ENCODE measurements around the gene PIM2.

Gene PIM2

GRCh38 chrX:48937054-48937907, 18.5 kb upstream of the PIM2 start:
- Histone ChIP-seq H2AK5ac (ENCODE audit: low read length, severe bottlenecking) (no peak overlapping the region), H3K4me1 (ENCODE audit: control insufficient read depth, insufficient read depth, low read depth, low read length) (peaks cover 24% of the 10 kb centered on the region), H3K79me1 (replicated peaks; ENCODE audit: low read length, poor library complexity, severe bottlenecking) (peaks cover 6% of the 10 kb centered on the region), H3K9ac (ENCODE audit: low read length) (no peak overlapping the region), H3K4ac (ENCODE audit: low read depth in 1 of 2, low read length in 2 of 2) (no peak overlapping the region), H3K27me3 (ENCODE audit: control insufficient read depth in 1 of 2, insufficient read depth in 1 of 2, low read length in 2 of 2) (peaks cover 0 to 4% of the 10 kb centered on the region in 2 experiments), H3K23ac (ENCODE audit: low read length in 2 of 2) (no peak overlapping the region), H3K36me3 (ENCODE audit: control insufficient read depth in 1 of 2, insufficient read depth in 2 of 2, low read depth in 1 of 2, low read length in 2 of 2) (peaks cover 41 to 52% of the 10 kb centered on the region in 2 experiments), H2BK5ac (ENCODE audit: low read depth, low read length, poor library complexity, severe bottlenecking) (no peak overlapping the region), H3K18ac (ENCODE audit: low read depth in 1 of 2, low read length in 2 of 2) (peak overlapping the region in 1 of 2 experiments; percentile 18), H2AFZ (ENCODE audit: low read depth, low read length) (no peak overlapping the region), H3K9me3 (ENCODE audit: control insufficient read depth, low read length) (peaks cover 4% of the 10 kb centered on the region), H2BK120ac (ENCODE audit: low read depth, low read length) (no peak overlapping the region), H3K4me3 (ENCODE audit: insufficient read depth in 1 of 2, low read depth in 1 of 2, low read length in 2 of 2) (no peak overlapping the region), H4K91ac (ENCODE audit: low read length) (no peak overlapping the region), H2BK15ac (ENCODE audit: low read depth, poor library complexity, severe bottlenecking) (no peak overlapping the region), H3K14ac (ENCODE audit: low read length in 2 of 2) (no peak overlapping the region), H4K8ac (ENCODE audit: low read length) (peak overlapping the region; percentile 41), H2BK12ac (ENCODE audit: low read length in 2 of 2) (peak overlapping the region in 1 of 2 experiments; percentile 34), H3K4me2 (ENCODE audit: low read length, poor library complexity, severe bottlenecking) (peak overlapping the region; percentile 22), H3K27ac (ENCODE audit: low read length, poor library complexity, severe bottlenecking) (peak overlapping the region; percentile 62)
- WGBS = 60% methylated on average over 9 of the region's 9 CpGs
- peak; percentile 54 for DNase-seq

- H3K4me2 ChIP-seq (ENCODE audit: low read length, poor library complexity, severe bottlenecking) = no peak overlapping the region
- peaks cover 4% of the 10 kb centered on the region for H3K79me1 ChIP-seq (replicated peaks; ENCODE audit: low read length, poor library complexity, severe bottlenecking)
- 96% methylated on average over 6 of the region's 8 CpGs for WGBS
- H3K9me3 ChIP-seq (ENCODE audit: control insufficient read depth, low read length) = peaks cover 4% of the 10 kb centered on the region
- H3K4me3 ChIP-seq (ENCODE audit: insufficient read depth in 1 of 2, low read depth in 1 of 2, low read length in 2 of 2) = no peak overlapping the region
- no peak overlapping the region for H3K4ac ChIP-seq (ENCODE audit: low read depth in 1 of 2, low read length in 2 of 2)
- H2BK5ac ChIP-seq (ENCODE audit: low read depth, low read length, poor library complexity, severe bottlenecking) = no peak overlapping the region
- no peak overlapping the region for H2AFZ ChIP-seq (ENCODE audit: low read depth, low read length)
- H2BK12ac ChIP-seq (ENCODE audit: low read length in 2 of 2) = no peak overlapping the region
- H3K18ac ChIP-seq (ENCODE audit: low read depth in 1 of 2, low read length in 2 of 2) = no peak overlapping the region
- no peak overlapping the region for H4K91ac ChIP-seq (ENCODE audit: low read length)
- no peak overlapping the region for H2AK5ac ChIP-seq (ENCODE audit: low read length, severe bottlenecking)
- peaks cover 0 to 4% of the 10 kb centered on the region in 2 experiments for H3K27me3 ChIP-seq (ENCODE audit: control insufficient read depth in 1 of 2, insufficient read depth in 1 of 2, low read length in 2 of 2)
- H3K23ac ChIP-seq (ENCODE audit: low read length in 2 of 2) = no peak overlapping the region
- H3K4me1 ChIP-seq (ENCODE audit: control insufficient read depth, insufficient read depth, low read depth, low read length) = peaks cover 22% of the 10 kb centered on the region
- no peak overlapping the region for H3K14ac ChIP-seq (ENCODE audit: low read length in 2 of 2)
- H4K8ac ChIP-seq (ENCODE audit: low read length) = no peak overlapping the region
- peaks cover 35 to 51% of the 10 kb centered on the region in 2 experiments for H3K36me3 ChIP-seq (ENCODE audit: control insufficient read depth in 1 of 2, insufficient read depth in 2 of 2, low read depth in 1 of 2, low read length in 2 of 2)
- no peak overlapping the region for H3K9ac ChIP-seq (ENCODE audit: low read length)
- DNase-seq = no peak
- H2BK15ac ChIP-seq (ENCODE audit: low read depth, poor library complexity, severe bottlenecking) = no peak overlapping the region
- H3K27ac ChIP-seq (ENCODE audit: low read length, poor library complexity, severe bottlenecking) = peak overlapping the region; percentile 53
- H2BK120ac ChIP-seq (ENCODE audit: low read depth, low read length) = no peak overlapping the region
Measured at GRCh38 chrX:48936429-48937053, 17.7 kb upstream of the PIM2 start.

GRCh38 chrX:48935301-48935670, 16.5 kb upstream of the PIM2 start:
- Histone ChIP-seq H3K4me3 (ENCODE audit: insufficient read depth in 1 of 2, low read depth in 1 of 2, low read length in 2 of 2) (no peak overlapping the region), H3K9ac (ENCODE audit: low read length) (no peak overlapping the region), H2BK15ac (ENCODE audit: low read depth, poor library complexity, severe bottlenecking) (no peak overlapping the region), H3K4me1 (ENCODE audit: control insufficient read depth, insufficient read depth, low read depth, low read length) (peaks cover 19% of the 10 kb centered on the region), H2AK5ac (ENCODE audit: low read length, severe bottlenecking) (no peak overlapping the region), H3K27ac (ENCODE audit: low read length, poor library complexity, severe bottlenecking) (no peak overlapping the region), H3K36me3 (ENCODE audit: control insufficient read depth in 1 of 2, insufficient read depth in 2 of 2, low read depth in 1 of 2, low read length in 2 of 2) (peaks cover 30 to 56% of the 10 kb centered on the region in 2 experiments), H2BK5ac (ENCODE audit: low read depth, low read length, poor library complexity, severe bottlenecking) (no peak overlapping the region), H3K79me1 (replicated peaks; ENCODE audit: low read length, poor library complexity, severe bottlenecking) (peaks cover 4% of the 10 kb centered on the region), H3K27me3 (ENCODE audit: control insufficient read depth in 1 of 2, insufficient read depth in 1 of 2, low read length in 2 of 2) (peaks cover 0 to 4% of the 10 kb centered on the region in 2 experiments), H3K23ac (ENCODE audit: low read length in 2 of 2) (no peak overlapping the region), H2BK120ac (ENCODE audit: low read depth, low read length) (no peak overlapping the region), H2BK12ac (ENCODE audit: low read length in 2 of 2) (no peak overlapping the region), H4K8ac (ENCODE audit: low read length) (no peak overlapping the region), H3K14ac (ENCODE audit: low read length in 2 of 2) (no peak overlapping the region), H3K18ac (ENCODE audit: low read depth in 1 of 2, low read length in 2 of 2) (no peak overlapping the region), H4K91ac (ENCODE audit: low read length) (no peak overlapping the region), H2AFZ (ENCODE audit: low read depth, low read length) (no peak overlapping the region), H3K4me2 (ENCODE audit: low read length, poor library complexity, severe bottlenecking) (no peak overlapping the region), H3K9me3 (ENCODE audit: control insufficient read depth, low read length) (peaks cover 4% of the 10 kb centered on the region), H3K4ac (ENCODE audit: low read depth in 1 of 2, low read length in 2 of 2) (no peak overlapping the region)
- WGBS = 100% methylated on average over 1 of the region's 1 CpG
- no peak for DNase-seq

GRCh38 chrX:48934581-48935300, 15.9 kb upstream of the PIM2 start:
- Histone ChIP-seq H4K8ac (ENCODE audit: low read length) (no peak overlapping the region), H2BK120ac (ENCODE audit: low read depth, low read length) (no peak overlapping the region), H2BK15ac (ENCODE audit: low read depth, poor library complexity, severe bottlenecking) (no peak overlapping the region), H3K14ac (ENCODE audit: low read length in 2 of 2) (no peak overlapping the region), H3K27me3 (ENCODE audit: control insufficient read depth in 1 of 2, insufficient read depth in 1 of 2, low read length in 2 of 2) (peaks cover 0 to 4% of the 10 kb centered on the region in 2 experiments), H2BK12ac (ENCODE audit: low read length in 2 of 2) (no peak overlapping the region), H3K23ac (ENCODE audit: low read length in 2 of 2) (no peak overlapping the region), H3K79me1 (replicated peaks; ENCODE audit: low read length, poor library complexity, severe bottlenecking) (peaks cover 2% of the 10 kb centered on the region), H2AFZ (ENCODE audit: low read depth, low read length) (no peak overlapping the region), H4K91ac (ENCODE audit: low read length) (no peak overlapping the region), H2BK5ac (ENCODE audit: low read depth, low read length, poor library complexity, severe bottlenecking) (no peak overlapping the region), H3K36me3 (ENCODE audit: control insufficient read depth in 1 of 2, insufficient read depth in 2 of 2, low read depth in 1 of 2, low read length in 2 of 2) (peaks cover 27 to 53% of the 10 kb centered on the region in 2 experiments), H3K4me3 (ENCODE audit: insufficient read depth in 1 of 2, low read depth in 1 of 2, low read length in 2 of 2) (no peak overlapping the region), H3K18ac (ENCODE audit: low read depth in 1 of 2, low read length in 2 of 2) (no peak overlapping the region), H3K9me3 (ENCODE audit: control insufficient read depth, low read length) (peaks cover 4% of the 10 kb centered on the region), H3K27ac (ENCODE audit: low read length, poor library complexity, severe bottlenecking) (no peak overlapping the region), H3K4ac (ENCODE audit: low read depth in 1 of 2, low read length in 2 of 2) (no peak overlapping the region), H3K4me2 (ENCODE audit: low read length, poor library complexity, severe bottlenecking) (no peak overlapping the region), H3K9ac (ENCODE audit: low read length) (no peak overlapping the region), H2AK5ac (ENCODE audit: low read length, severe bottlenecking) (no peak overlapping the region), H3K4me1 (ENCODE audit: control insufficient read depth, insufficient read depth, low read depth, low read length) (peaks cover 15% of the 10 kb centered on the region)
- WGBS = 100% methylated on average over 2 of the region's 7 CpGs
- no peak for DNase-seq
